IPS-11a (cell line): ENCODE data around the gene CPEB3.
"Not testable (repeated sequence)": the region's sequence is repeated elsewhere in the genome, so short reads cannot be mapped to it uniquely, and the experiment has no call there.

Source experiments
- H3K4me3 ChIP-seq: one replicate; pipeline ENCODE4 v1.5.1; 2013; ENCODE audit warnings: low read depth, low read length, control low read depth

The CPEB3 gene

DNA sequence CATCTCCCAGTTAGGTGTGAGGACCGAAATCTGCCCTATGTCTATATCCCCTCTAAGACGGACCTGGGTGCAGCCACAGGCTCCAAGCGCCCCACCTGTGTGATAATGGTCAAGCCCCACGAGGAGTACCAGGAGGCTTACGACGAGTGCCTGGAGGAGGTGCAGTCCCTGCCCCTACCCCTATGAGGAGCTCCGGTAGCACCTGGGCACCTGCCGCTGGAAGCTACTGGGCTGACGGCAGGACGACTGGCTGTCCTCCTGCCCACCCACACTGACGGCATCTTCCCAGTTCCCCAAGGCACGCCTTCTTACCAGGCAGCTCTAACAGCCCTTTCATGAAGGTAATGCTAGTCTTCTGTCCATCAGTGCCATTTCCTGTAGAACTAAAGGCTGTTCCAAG, 74.3 kb downstream of the CPEB3 start:
- not testable (repeated sequence) for H3K4me3 ChIP-seq

- not testable (repeated sequence) for H3K4me3 ChIP-seq
These were observed 75.7 kb downstream of the CPEB3 start for GRCh38 chr10:92215222-92215621.

GRCh38 chr10:92213049-92213448, 77.8 kb downstream of the CPEB3 start:
- no peak overlapping the region for H3K4me3 ChIP-seq

DNA sequence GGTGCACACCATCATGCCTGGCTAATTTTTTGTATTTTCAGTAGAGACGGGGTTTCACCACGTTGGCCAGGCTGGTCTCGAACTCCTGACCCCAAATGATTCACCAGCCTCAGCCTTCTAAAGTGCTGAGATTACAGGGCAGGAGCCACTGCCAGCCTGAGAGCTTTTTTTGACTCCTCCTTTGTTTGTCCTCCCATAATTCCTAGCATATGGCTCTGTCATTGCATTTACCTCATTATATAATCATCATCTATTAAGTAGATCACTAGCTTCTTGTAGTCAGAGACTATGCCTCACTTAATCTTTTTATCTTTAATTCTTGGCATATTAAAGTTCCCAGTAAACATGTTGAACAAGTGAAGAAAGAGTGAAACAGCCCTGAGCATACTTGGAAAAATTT, 82.1 kb downstream of the CPEB3 start:
- no peak overlapping the region for H3K4me3 ChIP-seq

- H3K4me3 ChIP-seq, result no peak overlapping the region
These were observed 82.6 kb downstream of the CPEB3 start for GRCh38 chr10:92208157-92208720.

DNA sequence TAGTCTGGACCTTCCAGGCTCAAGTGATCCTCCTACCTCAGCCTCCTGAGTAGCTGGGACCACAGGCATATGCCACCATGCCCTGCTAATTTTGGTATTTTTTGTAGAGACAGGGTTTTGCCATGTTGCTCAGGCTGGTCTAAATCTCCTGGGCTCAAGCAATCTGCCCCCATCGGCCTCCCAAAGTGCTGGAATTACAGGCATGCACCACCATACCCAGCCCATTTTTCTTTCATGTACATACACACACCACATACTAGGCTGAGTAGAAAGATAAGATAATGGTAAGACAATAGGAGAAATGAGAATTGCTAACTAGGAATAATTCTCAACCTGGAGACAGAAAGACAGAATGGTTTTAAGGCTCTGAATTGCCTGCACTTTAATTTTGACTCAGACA, 83.8 kb downstream of the CPEB3 start:
- no peak overlapping the region for H3K4me3 ChIP-seq

GRCh38 chr10:92203919-92204623, 86.8 kb downstream of the CPEB3 start:
- H3K4me3 ChIP-seq, result no peak overlapping the region

DNA sequence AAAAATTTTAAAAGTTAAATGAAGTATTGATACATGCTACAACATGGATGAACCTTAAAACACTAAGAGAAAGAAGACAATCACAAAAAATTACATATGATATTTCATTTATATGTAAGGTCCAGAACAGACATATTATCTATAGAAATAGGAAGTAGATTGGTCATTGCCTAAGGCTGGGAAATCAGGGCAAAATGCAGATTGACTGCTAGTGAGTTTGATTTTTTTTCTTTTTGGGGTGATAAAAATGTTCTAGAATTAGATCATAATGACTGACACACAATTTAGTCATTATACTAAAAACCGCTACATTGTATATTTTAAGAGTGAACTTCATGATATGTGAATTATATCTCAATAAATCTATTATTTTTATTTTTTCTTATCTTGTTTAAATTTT, 88.3 kb downstream of the CPEB3 start:
- H3K4me3 ChIP-seq, result no peak overlapping the region

DNA sequence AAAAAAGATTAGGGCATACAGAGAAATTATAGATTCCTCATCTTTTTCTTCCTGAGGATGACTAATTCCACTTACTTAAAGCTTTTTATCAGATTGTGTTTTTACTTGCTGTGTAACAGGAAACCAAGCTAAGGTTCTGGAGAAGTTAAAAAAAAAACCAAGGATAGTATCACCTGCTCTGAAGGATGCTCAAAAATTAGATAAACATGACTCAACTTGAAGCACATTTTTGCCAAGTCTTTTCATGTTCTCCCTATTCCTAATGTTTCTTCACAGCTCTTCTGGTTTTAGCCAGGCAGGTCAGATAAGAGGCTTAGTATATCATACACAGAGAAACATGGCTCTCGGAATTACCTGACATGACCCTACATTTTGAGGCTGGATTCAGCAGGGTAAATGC, 90.3 kb downstream of the CPEB3 start:
- H3K4me3 ChIP-seq, result no peak overlapping the region

DNA sequence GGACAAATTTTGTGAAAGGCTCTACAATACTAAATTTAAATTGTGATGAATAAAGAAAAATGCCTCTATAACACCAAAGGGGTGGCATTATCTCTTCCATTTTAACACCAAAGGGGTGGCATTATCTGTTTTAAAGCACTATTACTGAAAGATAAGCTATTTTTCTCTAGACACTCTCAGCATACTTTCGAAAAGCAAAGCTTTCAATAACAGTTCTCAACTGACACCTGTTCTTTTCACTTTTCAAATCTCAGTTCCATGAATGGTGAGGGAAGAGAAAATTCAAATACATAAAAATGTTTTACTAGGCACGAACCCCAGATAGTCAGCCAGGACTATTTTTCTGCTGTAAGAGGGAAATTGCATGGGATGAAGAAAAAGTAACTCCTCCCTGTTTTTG, 103.8 kb downstream of the CPEB3 start:
- no peak overlapping the region for H3K4me3 ChIP-seq

DNA sequence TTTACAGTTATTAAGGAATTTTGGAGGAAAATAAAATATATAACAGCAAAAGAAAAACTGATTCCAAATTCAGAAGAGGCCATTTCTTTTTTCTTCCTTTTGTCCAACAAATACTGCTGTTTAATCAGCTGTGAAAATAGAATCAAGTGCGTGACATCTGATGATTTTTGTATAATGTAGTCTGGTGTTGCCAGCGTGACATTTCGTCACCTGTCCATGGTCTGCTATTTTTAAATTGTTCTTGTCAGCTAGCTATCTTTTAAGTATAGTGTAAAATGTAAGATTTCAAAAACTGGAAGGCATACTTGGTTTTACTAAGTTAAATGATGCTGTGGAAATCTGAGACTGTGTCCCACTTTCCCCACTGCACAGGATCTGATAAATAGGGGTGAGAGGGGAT, 105.9 kb downstream of the CPEB3 start:
- H3K4me3 ChIP-seq, result no peak overlapping the region

- H3K4me3 ChIP-seq, result no peak overlapping the region
These were observed 107.7 kb downstream of the CPEB3 start for GRCh38 chr10:92183199-92183598.

GRCh38 chr10:92181575-92181974, 109.3 kb downstream of the CPEB3 start:
- H3K4me3 ChIP-seq, result no peak overlapping the region

DNA sequence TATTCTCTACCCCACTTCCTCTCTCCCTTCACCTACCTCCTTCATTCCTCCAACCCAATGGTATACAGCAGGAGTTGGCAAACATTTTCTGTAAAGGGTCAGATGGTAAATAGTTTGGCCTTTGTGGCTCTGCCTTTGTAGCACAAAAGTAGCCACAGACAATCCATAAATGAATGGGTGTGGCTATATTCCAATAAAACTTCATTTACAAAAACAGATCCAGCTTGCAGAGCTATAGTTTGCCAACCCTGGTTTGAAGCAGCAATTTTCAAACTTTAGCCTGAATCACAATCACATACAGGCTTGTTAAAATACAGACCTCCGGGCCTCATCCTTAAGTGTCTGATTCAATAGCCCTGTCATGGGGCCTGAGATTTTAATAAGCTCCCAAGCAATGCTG, 110.5 kb downstream of the CPEB3 start:
- no peak overlapping the region for H3K4me3 ChIP-seq

- H3K4me3 ChIP-seq, result no peak overlapping the region
These were observed 113.3 kb downstream of the CPEB3 start for GRCh38 chr10:92177546-92177945.

- H3K4me3 ChIP-seq, result no peak overlapping the region
These were observed 115.7 kb downstream of the CPEB3 start for GRCh38 chr10:92175164-92175563.

GRCh38 chr10:92173996-92174395, 116.9 kb downstream of the CPEB3 start:
- H3K4me3 ChIP-seq, result no peak overlapping the region

- H3K4me3 ChIP-seq, result no peak overlapping the region
These were observed 126.7 kb downstream of the CPEB3 start for GRCh38 chr10:92164036-92164696.

- no peak overlapping the region for H3K4me3 ChIP-seq
These were observed 128.3 kb downstream of the CPEB3 start for GRCh38 chr10:92162541-92162940.

DNA sequence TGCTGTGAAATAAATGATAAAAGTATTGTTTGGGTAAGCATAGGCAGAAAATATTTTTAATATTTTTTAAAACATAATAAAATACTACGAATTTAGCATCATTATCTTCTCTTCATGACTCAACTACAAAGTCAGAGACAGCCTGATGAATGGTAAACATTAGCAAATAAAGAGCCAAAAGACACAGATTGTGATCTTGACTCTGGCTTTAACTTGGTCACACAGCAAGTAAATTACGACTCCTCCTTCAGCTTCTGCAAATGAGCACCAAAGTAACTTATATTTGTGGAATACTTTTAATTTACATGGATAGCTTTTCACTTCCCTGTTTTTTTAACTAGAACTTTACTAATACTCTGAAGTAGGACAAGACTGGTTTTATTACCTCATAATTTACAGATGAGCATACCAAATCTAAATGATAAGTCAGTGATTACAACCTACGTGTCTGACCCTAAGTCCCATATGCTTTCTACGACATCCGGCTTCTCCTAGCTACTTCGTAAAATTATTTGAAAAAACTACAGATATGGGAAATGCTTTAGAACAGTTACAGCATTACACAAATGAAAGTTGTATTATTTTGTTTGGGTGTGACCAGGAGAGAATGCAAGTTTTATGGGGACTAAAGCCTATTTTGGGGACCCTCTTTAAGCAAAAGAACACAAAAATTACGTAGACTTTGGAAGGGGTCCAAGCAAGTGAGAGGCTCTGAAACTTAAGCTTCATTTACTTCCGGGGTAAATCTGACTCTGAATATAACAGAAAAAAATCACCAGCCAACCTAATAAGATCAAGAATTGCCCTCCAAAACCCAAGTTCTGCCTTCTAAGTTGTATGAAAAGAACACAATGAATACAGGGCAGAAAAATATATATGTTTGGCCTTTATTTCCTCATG, 133.8 kb downstream of the CPEB3 start:
- no peak overlapping the region for H3K4me3 ChIP-seq

DNA sequence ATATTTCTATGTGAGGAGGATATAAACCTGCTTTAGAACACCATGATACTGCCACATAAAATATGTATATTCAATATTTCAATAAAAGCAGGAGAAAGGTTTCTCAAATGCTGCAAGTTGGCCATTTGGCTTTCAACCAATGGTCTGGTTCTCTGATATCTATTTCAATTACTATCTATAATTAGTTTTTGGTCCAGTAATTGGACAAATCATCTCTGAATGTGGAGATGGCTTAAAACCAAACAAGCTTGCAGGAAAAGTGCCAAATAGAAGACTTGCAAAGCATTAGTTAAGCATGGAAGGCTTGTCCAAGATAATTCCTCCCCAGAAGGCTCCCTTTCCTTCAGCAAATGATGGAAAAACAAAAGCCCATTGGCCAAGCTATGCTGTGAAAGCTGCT, 140.1 kb downstream of the CPEB3 start:
- no peak overlapping the region for H3K4me3 ChIP-seq
